ENCODE data around the gene DMRTC2. TPM values are rescaled to one million over a fixed set of nuclear protein-coding genes. Genes with fewer than 3 reads are reported as not detected.

Gene DMRTC2
- total and polyA plus RNA-seq, 2 donors (not counting 1 experiment from before 2014, with no cell fraction given), result not detected

- no peak for ATAC-seq (ENCODE audit: low read depth)
Measured at GRCh38 chr19:41892173-41892902, 47.5 kb downstream of the DMRTC2 start.

More at GRCh38 chr19:41892173-41892902, 47.5 kb downstream of the DMRTC2 start:
- POLR2A ChIA-PET, result interaction anchor here (7.7 kb wide), 1 partner anchor 17 kb away, joined by 92 read pairs; the partner anchor contains the start of gene CD79A
- Histone ChIP-seq H3K4me3 (ENCODE audit: control extremely low read depth in 1 of 5, extremely low read depth in 1 of 5, insufficient read depth in 1 of 5, low read depth in 2 of 5, low read length in 4 of 5) (no peak overlapping the region), H3K27me3 (replicated peaks in 1 of 4; ENCODE audit: control extremely low read depth in 1 of 4, control insufficient read depth in 3 of 4, insufficient read depth in 4 of 4, low read length in 3 of 4) (no peaks in the 10 kb centered on the region), H2AFZ (ENCODE audit: insufficient read depth, low read depth, low read length, poor library complexity, severe bottlenecking) (no peak overlapping the region), H3K79me2 (ENCODE audit: control insufficient read depth, insufficient read depth, low read length) (peaks cover 79% of the 10 kb centered on the region), H4K20me1 (ENCODE audit: control insufficient read depth, insufficient read depth, low read length, poor library complexity, severe bottlenecking) (peaks cover 83% of the 10 kb centered on the region), H3K9ac (ENCODE audit: low read length) (no peak overlapping the region), H3K9me3 (ENCODE audit: control extremely low read depth in 1 of 3, control insufficient read depth in 2 of 3, insufficient read depth in 1 of 3, low read length in 2 of 3) (no peaks in the 10 kb centered on the region), H3K36me3 (replicated peaks in 1 of 2; ENCODE audit: control extremely low read depth in 1 of 2, control insufficient read depth in 1 of 2, extremely low read depth in 1 of 2, insufficient read depth in 2 of 2, low read length in 1 of 2) (peaks cover 2 to 71% of the 10 kb centered on the region in 2 experiments), H3K4me2 (replicated peaks; ENCODE audit: low read depth, low read length, poor library complexity, severe bottlenecking) (no peak overlapping the region), H3K4me1 (ENCODE audit: control insufficient read depth in 2 of 2, insufficient read depth in 2 of 2, low read length in 2 of 2) (peaks cover 12 to 41% of the 10 kb centered on the region in 2 donors), H3K27ac (ENCODE audit: low read length in 2 of 2) (peak overlapping the region in 1 of 2 donors; percentile 56)
- WGBS (ENCODE audit: insufficient coverage), result 97% methylated on average over 30 of the region's 34 CpGs
- TF ChIP-seq EZH2 (IDR thresholded peaks at IDR 0.05; ENCODE audit: borderline replicate concordance, insufficient read depth, low read depth, low read length, poor library complexity, severe bottlenecking), result no peak
- TF ChIP-seq CTCF (IDR thresholded peaks at IDR 0.05), result no peak
- CTCF ChIA-PET, result interaction anchor here (1.4 to 2.0 kb wide), 2 partner anchors 11 to 20 kb away, joined by 3 to 11 read pairs; no protein-coding TSS in a partner anchor
- Mint-ChIP-seq H3K27ac (no peak overlapping the region), H3K4me3 (no peak overlapping the region), H3K9me3 (ENCODE audit: insufficient read depth) (no peaks in the 10 kb centered on the region), H3K4me1 (peaks cover 32% of the 10 kb centered on the region), H3K27me3 (no peaks in the 10 kb centered on the region)
- DNase-seq, result no peak
- intact Hi-C loops (cut with micrococcal nuclease), result no loop called here
